Body of pancreas (tissue), 4 donors: ENCODE measurements around the gene CACNA1C.

ENCODE experiments used
- CTCF ChIP-seq, 7 experiments: fragments of 450-650 bp in 4 of 7; fragments of 200-600 bp in 3 of 7; sonication (generic) in 3 of 7; IDR thresholded peaks; one replicate each; pipeline ENCODE4 v1.5.1; 2016 to 2019; ENCODE audit warnings: antibody characterized with exemption in 7 of 7
- POLR2A ChIP-seq, 3 donors: fragments of 450-650 bp; IDR thresholded peaks; one replicate each; pipeline ENCODE4 v1.6.1; 2016; ENCODE audit warnings: antibody characterized with exemption in 3 of 3, mild to moderate bottlenecking in 2 of 3

- TF ChIP-seq CTCF (IDR thresholded peaks at IDR 0.05) (peak in 5 of 7 experiments; percentile 26 to 64 (median 52)), POLR2A (IDR thresholded peaks at IDR 0.05) (no peak)
Observed at GRCh38 chr12:2682296-2683251, 629.8 kb downstream of the CACNA1C start.
